T-helper 1 cell treated with Interleukin-12 subunit alpha and Interleukin-12 subunit beta and Interleukin-4 antibody, amounts not matched to agents 30 μg/mL and 1 μg/mL, for 36 hours (primary cell): ENCODE results near the gene SHISA3.

ENCODE experiments used
- H3K27ac Mint-ChIP-seq: one replicate; pipeline ENCODE4 v1.8.0; 2021; ENCODE audit warnings: mild to moderate bottlenecking, mixed read lengths
- H3K27me3 Mint-ChIP-seq: one replicate; pipeline ENCODE4 v1.8.0; 2021; ENCODE audit warnings: low read depth, mixed read lengths
- H3K36me3 Mint-ChIP-seq: one replicate; pipeline ENCODE4 v1.8.0; 2021; ENCODE audit warnings: low read depth, mixed read lengths
- H3K4me1 Mint-ChIP-seq: one replicate; pipeline ENCODE4 v1.8.0; 2021; ENCODE audit warnings: low read depth, mixed read lengths
- H3K4me3 Mint-ChIP-seq: one replicate; pipeline ENCODE4 v1.8.0; 2021; ENCODE audit warnings: mild to moderate bottlenecking, moderate library complexity, mixed read lengths
- H3K9me3 Mint-ChIP-seq: one replicate; pipeline ENCODE4 v1.8.0; 2021; ENCODE audit warnings: mixed read lengths

The SHISA3 gene

DNA sequence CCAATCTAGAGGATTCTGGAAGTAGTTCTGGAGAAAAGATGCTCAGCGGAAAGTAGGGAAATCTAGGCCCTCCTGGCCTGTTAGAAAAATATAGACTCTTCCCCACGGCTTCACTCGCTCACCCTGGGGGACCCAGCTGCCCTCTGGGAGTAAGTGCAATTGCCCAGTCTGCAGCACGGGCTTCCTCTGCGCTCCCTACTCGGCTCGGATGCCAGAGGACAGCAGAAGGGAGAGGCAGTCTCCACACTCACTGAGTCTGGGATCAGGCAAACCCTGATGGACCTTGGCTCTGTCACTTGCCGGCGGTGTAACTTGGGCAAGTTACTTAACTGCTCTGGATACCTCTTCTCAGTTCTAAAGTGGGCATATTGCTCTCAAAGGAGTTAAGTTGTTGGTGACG is 2.1 kb downstream of the SHISA3 start:
- no peak overlapping the region for H3K4me3 Mint-ChIP-seq
- H3K27ac Mint-ChIP-seq: no peak overlapping the region
- peaks cover 17% of the 10 kb centered on the region for H3K4me1 Mint-ChIP-seq
- H3K27me3 Mint-ChIP-seq: peaks cover 70% of the 10 kb centered on the region
- H3K36me3 Mint-ChIP-seq: no peaks in the 10 kb centered on the region
- no peaks in the 10 kb centered on the region for H3K9me3 Mint-ChIP-seq

DNA sequence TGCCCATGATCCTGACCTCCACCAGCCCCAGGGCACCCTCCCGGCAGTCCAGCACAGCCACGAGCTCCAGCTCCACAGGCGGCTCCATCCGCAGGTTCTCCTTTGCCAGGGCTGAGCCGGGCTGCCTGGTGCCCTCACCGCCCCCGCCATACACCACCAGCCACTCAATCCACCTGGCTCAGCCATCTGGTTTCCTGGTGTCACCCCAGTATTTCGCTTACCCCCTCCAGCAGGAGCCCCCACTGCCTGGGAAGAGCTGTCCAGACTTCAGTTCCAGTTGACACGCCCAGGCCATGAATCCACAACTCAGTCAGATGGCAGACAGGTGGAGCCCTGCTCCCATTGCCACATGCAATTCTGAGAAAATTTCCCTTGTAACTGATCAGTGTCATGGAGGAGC is 3.9 kb downstream of the SHISA3 start:
- Mint-ChIP-seq H3K4me3 (no peak overlapping the region), H3K27me3 (peaks cover 55% of the 10 kb centered on the region), H3K27ac (no peak overlapping the region)

DNA sequence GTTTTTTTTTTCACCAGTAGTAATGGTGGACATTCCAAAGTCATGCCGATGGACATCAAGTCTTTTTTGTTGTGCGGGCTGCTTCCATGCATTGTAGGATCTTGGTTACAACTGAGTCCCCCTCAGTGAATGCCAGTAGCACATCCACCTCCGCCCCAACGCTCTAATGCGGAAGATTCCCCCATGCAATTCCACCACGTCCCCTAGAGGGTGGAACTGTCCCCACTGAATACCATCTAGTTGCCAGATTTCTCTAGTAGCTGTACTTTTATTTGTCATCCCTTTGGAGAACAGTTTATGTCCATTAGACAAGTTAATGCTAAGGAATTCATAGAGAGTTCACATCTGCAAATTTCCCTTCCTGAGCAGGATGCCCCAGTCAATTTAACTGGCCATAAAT is 6.7 kb downstream of the SHISA3 start:
- Mint-ChIP-seq H3K27ac (no peak overlapping the region), H3K9me3 (no peaks in the 10 kb centered on the region), H3K4me3 (no peak overlapping the region), H3K36me3 (no peaks in the 10 kb centered on the region), H3K4me1 (peaks cover 2% of the 10 kb centered on the region), H3K27me3 (peaks cover 30% of the 10 kb centered on the region)

More for the DNA sequence above, 3.9 kb downstream of the SHISA3 start:
- no peaks in the 10 kb centered on the region for H3K36me3 Mint-ChIP-seq
- peaks cover 17% of the 10 kb centered on the region for H3K4me1 Mint-ChIP-seq
- no peaks in the 10 kb centered on the region for H3K9me3 Mint-ChIP-seq

DNA sequence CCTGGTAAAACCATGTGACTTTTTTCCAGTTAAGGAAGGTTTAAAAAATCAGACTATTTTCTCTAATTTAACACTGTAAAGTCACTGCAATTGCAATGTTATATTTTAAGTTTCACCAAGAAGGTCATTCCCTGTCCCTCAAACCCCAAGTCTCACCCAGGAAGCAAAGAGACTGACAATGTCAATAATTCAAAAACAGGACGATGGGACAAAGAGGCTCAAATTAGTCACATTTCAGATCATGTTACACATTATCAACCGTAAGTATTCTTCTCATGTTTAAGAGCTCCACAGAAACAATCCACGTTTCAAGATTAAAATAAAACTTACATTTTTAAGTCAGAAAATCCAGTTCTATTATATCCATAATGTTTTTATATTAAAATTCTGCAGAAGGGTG is 13.2 kb downstream of the SHISA3 start:
- H3K27ac Mint-ChIP-seq: no peak overlapping the region
- no peaks in the 10 kb centered on the region for H3K9me3 Mint-ChIP-seq
- no peak overlapping the region for H3K4me3 Mint-ChIP-seq
- H3K27me3 Mint-ChIP-seq: no peaks in the 10 kb centered on the region
- no peaks in the 10 kb centered on the region for H3K4me1 Mint-ChIP-seq
- H3K36me3 Mint-ChIP-seq: peaks cover 3% of the 10 kb centered on the region

DNA sequence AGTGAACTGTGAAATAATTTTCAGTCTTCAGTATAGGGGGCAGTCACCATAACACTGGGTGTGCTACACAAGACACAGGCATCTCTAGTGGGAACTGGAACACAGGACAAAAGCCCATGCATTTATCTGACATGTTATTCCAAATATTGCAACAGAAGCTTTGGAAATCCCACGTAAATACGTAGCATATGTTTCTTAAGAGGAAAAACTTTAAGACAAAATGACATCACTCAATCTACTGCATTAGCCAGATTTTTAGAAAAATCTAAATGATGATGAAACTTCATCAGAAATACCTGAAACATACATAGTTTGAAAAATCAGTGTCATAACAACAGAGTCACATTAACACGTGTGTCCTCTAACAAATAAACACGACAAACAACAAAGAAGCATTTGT is 14.5 kb downstream of the SHISA3 start:
- peaks cover 3% of the 10 kb centered on the region for H3K36me3 Mint-ChIP-seq
- no peaks in the 10 kb centered on the region for H3K4me1 Mint-ChIP-seq
- no peak overlapping the region for H3K27ac Mint-ChIP-seq
- no peak overlapping the region for H3K4me3 Mint-ChIP-seq
- H3K9me3 Mint-ChIP-seq: no peaks in the 10 kb centered on the region
- no peaks in the 10 kb centered on the region for H3K27me3 Mint-ChIP-seq

DNA sequence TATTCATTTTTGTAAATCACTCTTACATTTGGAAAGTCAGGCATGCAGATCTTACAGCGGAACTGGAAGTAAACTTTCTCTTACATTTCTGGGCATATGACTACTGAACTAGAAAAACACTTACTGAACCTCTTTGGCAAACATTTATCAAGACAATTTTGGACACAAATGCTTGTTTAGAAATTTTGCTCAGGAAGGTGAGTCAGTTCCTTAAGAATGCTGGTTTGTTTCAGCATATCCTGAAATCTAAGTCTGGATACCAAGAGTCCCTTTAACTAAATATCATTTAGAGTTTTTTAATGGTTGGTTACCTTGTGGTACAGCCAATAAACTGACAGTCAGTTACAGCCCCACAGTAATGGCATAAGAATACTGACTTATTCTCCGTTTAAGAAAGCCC is 15.0 kb downstream of the SHISA3 start:
- Mint-ChIP-seq H3K4me3 (no peak overlapping the region), H3K36me3 (peaks cover 3% of the 10 kb centered on the region), H3K9me3 (no peaks in the 10 kb centered on the region), H3K27me3 (no peaks in the 10 kb centered on the region), H3K27ac (no peak overlapping the region), H3K4me1 (no peaks in the 10 kb centered on the region)

DNA sequence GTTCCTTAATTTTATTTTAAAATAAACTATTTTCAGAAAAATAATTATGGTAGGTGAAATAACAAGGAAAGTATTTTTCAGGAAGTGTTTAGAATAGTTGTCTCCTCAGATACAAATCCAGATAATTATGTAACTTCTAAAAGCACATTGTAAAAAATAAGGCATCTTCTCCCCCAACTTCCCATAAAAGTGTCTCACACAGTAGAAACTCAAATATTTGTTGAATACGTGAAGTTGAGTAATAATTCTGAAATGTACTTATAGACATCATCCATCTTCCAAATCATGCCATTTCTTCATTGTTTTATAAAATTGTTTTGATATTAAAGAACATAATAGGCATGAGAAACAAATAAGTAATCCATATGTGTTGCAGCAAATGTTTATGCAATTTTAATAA is 18.0 kb downstream of the SHISA3 start:
- Mint-ChIP-seq H3K36me3 (peaks cover 3% of the 10 kb centered on the region), H3K4me1 (no peaks in the 10 kb centered on the region), H3K4me3 (no peak overlapping the region), H3K27ac (no peak overlapping the region), H3K9me3 (no peaks in the 10 kb centered on the region), H3K27me3 (no peaks in the 10 kb centered on the region)

DNA sequence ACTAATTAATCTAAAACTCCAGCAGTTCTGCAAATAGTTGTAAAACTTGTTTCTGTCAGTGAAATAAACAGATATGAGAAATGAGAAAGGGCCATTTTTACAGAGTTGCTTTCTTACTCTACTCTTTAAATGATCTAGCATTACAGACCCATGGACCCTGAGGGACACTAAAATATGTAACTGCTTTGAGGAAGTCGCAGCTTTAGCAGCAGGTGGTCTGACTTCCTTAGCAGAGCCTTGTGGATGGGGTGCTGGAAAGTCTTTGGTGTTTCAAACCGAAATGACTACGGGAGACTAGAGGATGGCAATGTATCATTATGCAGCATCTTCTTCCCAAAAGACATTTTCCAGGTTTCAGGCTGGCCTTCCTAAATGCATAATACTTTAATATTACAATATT is 18.7 kb downstream of the SHISA3 start:
- Mint-ChIP-seq H3K4me1 (no peaks in the 10 kb centered on the region), H3K27me3 (no peaks in the 10 kb centered on the region), H3K36me3 (peaks cover 3% of the 10 kb centered on the region), H3K9me3 (no peaks in the 10 kb centered on the region), H3K27ac (no peak overlapping the region), H3K4me3 (no peak overlapping the region)

DNA sequence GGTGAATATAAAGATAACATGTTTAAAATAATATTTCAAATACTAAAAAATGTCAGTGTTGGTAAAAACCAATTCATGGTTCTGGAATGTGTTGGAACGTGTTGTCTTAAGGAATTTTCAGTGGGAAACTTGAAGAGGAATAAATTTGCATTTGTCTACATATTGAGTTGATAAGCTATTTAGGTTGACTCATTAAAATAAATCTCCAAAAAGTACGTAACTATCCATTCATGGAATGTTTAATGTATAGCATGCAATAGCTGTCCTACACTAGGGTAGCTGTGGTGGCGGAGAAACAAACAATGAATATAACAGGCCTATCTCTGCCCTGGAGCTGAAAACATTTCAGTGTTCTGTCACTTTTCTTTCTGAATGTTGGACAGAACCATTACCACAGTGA is 20.3 kb downstream of the SHISA3 start:
- H3K4me3 Mint-ChIP-seq: no peak overlapping the region
- H3K27ac Mint-ChIP-seq: no peak overlapping the region
- no peaks in the 10 kb centered on the region for H3K9me3 Mint-ChIP-seq
- H3K4me1 Mint-ChIP-seq: no peaks in the 10 kb centered on the region
- H3K27me3 Mint-ChIP-seq: no peaks in the 10 kb centered on the region
- peaks cover 3% of the 10 kb centered on the region for H3K36me3 Mint-ChIP-seq

DNA sequence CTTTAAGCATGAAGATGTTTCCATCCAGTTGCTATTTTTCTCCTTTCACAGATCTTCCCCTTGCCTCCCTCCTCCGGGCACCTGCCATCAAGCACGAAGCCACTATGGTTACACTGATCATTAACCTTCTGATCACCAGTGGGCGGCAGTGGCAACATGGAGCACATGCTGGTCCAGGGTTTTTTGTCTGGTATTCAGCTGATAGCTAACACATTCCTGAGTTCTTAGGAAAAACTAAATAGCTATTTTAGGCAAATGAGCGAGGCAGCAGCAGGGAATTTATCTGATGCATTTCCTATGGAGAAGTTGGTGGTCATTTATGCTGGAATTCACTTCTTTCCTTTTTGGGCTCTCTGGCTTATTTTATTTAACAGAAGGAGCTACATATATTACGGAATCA is 22.9 kb downstream of the SHISA3 start:
- no peaks in the 10 kb centered on the region for H3K36me3 Mint-ChIP-seq
- H3K4me3 Mint-ChIP-seq: no peak overlapping the region
- H3K27me3 Mint-ChIP-seq: no peaks in the 10 kb centered on the region
- H3K9me3 Mint-ChIP-seq: no peaks in the 10 kb centered on the region
- H3K27ac Mint-ChIP-seq: no peak overlapping the region
- no peaks in the 10 kb centered on the region for H3K4me1 Mint-ChIP-seq

DNA sequence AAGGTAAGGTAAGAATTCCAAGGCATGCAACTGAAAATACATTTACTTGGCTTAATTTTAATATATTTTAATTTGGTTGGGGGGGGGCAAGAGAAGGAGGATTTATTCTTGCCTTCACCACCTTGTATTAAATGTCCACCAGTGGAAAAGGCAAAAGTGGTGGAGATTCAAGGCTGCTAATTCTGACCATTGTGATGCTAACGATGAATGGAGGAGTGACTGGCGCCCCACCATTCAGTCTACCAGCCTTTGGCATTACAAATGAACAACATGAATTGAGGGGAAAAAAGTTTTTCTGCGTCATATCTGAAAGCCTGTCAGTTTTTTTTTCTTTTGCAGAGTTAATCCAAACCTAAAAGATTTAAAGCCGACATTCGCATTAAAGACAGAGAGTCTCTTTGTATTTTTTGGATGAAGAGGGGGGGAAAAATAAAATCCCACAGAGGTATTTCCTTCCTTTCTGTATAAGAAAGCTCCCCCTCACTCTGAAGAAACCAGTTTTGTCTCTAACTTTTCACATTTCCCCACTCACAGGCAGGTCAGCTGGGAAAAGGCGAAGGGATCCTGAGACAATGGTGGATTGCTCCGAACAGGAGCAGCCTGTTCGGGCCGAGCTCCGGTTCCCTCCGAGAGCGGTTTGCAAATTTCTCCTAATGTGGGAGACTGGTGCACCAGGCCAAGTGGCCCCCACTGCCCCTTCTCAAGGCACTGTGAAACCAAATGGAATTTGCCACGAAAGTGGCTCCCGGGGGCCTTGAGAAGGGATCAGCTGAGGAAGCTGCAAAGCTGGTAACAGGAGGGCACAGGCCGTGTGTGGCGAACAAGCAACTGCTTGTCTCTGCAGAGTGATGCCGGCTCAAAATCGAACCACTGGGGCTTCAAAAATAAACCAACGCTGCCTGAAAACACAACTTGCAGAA is 28.1 kb downstream of the SHISA3 start:
- no peaks in the 10 kb centered on the region for H3K9me3 Mint-ChIP-seq
- no peaks in the 10 kb centered on the region for H3K27me3 Mint-ChIP-seq
- no peaks in the 10 kb centered on the region for H3K4me1 Mint-ChIP-seq
- no peaks in the 10 kb centered on the region for H3K36me3 Mint-ChIP-seq
- no peak overlapping the region for H3K27ac Mint-ChIP-seq
- H3K4me3 Mint-ChIP-seq: no peak overlapping the region

DNA sequence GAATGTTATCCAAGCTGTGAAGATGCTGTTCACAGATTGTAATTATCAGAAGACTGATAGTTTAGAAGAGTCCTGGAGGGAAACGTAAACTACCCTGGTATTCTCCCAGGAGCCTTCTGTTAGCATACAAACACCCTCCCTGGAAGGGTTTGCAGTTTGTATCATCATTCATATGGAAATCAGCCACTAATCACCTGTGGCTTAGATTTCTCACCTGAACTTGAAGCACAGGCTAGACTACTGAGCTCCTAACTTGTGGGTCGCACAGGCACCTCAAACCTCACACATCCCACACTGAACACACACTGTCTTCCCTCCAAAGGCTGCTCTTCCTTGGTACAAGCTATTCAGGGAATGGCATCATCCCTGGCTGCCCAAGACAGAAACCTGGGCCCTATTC is 30.7 kb downstream of the SHISA3 start:
- Mint-ChIP-seq H3K4me1 (no peaks in the 10 kb centered on the region), H3K27ac (no peak overlapping the region), H3K27me3 (no peaks in the 10 kb centered on the region), H3K4me3 (no peak overlapping the region), H3K9me3 (no peaks in the 10 kb centered on the region), H3K36me3 (peaks cover 5% of the 10 kb centered on the region)

DNA sequence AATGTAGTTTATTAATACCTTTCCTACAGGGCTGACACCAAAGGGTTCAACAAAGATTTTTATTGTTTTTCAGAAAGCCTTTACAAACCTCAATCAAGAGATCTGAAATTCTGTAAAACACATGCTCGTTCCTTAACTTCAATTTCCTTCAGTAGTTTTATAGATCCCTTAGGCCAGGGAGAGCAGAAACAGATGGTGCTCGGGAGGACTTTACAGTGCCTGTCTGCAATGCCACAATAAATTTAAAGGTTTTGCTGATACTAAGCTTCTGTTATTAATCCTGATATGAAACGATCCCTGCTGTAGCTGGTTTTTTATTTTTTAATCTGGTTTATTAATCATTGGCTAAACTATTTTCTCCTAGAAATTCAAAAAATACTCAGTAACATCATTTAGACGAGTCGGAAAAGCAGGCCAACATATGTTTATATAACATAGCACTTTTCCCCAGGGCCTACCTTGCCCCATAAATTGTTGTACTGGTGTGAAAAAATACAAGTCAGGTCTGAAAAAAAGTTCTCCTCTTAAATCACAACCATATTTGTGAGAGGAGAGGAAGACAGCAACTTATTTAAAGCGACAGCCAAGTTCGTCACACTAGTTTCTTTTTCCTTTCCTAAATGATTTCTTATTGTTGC is 39.8 kb downstream of the SHISA3 start:
- no peaks in the 10 kb centered on the region for H3K4me1 Mint-ChIP-seq
- H3K4me3 Mint-ChIP-seq: no peak overlapping the region
- H3K9me3 Mint-ChIP-seq: no peaks in the 10 kb centered on the region
- no peak overlapping the region for H3K27ac Mint-ChIP-seq
- peaks cover 8% of the 10 kb centered on the region for H3K36me3 Mint-ChIP-seq
- H3K27me3 Mint-ChIP-seq: no peaks in the 10 kb centered on the region

DNA sequence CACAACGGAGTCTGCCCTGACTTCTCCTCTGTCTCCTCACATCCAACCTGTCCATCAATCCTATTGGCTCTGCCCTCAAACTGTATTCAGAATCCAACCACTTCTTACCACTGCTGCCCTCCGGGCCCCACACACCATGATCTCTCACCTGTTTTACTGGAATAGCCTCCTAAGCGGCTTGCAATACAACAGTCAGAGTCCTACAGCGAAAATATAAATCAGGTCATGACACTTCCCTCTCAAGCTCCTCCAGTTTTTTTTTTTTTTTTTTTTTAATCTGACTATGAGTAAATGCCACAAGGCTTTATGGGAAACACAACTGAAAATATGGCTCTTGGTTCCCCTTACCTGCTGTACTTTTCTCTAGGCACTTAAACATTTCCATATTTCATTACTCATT is 42.8 kb downstream of the SHISA3 start:
- no peaks in the 10 kb centered on the region for H3K27me3 Mint-ChIP-seq
- no peaks in the 10 kb centered on the region for H3K4me1 Mint-ChIP-seq
- H3K4me3 Mint-ChIP-seq: no peak overlapping the region
- no peaks in the 10 kb centered on the region for H3K9me3 Mint-ChIP-seq
- no peak overlapping the region for H3K27ac Mint-ChIP-seq
- H3K36me3 Mint-ChIP-seq: peaks cover 9% of the 10 kb centered on the region

DNA sequence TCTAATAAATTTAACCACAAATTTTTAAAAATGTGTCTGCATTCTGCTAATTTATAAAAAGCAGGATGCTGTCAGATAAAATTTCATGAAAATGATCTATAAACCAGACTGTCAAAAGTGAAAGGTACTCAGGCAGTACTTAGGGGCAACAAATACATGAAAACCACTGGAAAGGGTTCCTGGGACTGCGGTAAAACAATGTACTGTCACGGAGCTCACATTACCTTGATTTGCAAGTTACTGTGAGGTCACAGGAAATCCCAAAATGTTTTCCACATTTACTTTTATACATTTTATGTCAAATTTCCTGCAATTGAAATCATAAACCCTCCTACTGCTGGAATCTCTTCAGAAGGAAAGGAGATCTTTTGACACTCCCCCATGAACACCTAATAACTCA is 45.3 kb downstream of the SHISA3 start:
- no peaks in the 10 kb centered on the region for H3K27me3 Mint-ChIP-seq
- no peak overlapping the region for H3K27ac Mint-ChIP-seq
- H3K9me3 Mint-ChIP-seq: no peaks in the 10 kb centered on the region
- peaks cover 6% of the 10 kb centered on the region for H3K36me3 Mint-ChIP-seq
- H3K4me1 Mint-ChIP-seq: no peaks in the 10 kb centered on the region
- no peak overlapping the region for H3K4me3 Mint-ChIP-seq
